CD14-positive monocyte (primary cell): ENCODE results near the gene ARID3A. TPM values are rescaled to one million over a fixed set of nuclear protein-coding genes. Genes with fewer than 3 reads are reported as not detected.
A peak's percentile ranks its signal among the peaks of the same experiment; 100 is the strongest.
"Not testable (repeated sequence)": the region's sequence is repeated elsewhere in the genome, so short reads cannot be mapped to it uniquely, and the experiment has no call there.

Experiments used
- DNase-seq, 3 donors: peaks; one replicate each; pipeline ENCODE4 v3.0.0-alpha.2; 2011 to 2022
- H2AFZ ChIP-seq: 2 replicates; pipeline ENCODE4 v1.6.0; 2012; ENCODE audit warnings: mild to moderate bottlenecking, low read depth, low read length, inconsistent platforms; ENCODE audit not compliant: insufficient read depth, poor library complexity, severe bottlenecking
- H3K27ac ChIP-seq, 2 donors: 1 replicate in 1 of 2; 2 replicates in 1 of 2; pipeline ENCODE4 v1.5.1; 2012 to 2013; ENCODE audit warnings: low read length in 2 of 2, control low read depth in 1 of 2, inconsistent platforms in 1 of 2, low read depth in 1 of 2, mild to moderate bottlenecking in 1 of 2
- H3K27me3 ChIP-seq, 2 donors: one replicate each; pipeline versions ENCODE4 v1.6.0 to v1.6.1; 2011 to 2013; ENCODE audit warnings: low read length in 2 of 2; ENCODE audit not compliant: control insufficient read depth in 2 of 2, insufficient read depth in 2 of 2
- H3K36me3 ChIP-seq, 2 donors: replicated peaks in 1 of 2; 1 replicate in 1 of 2; 2 replicates in 1 of 2; pipeline versions ENCODE4 v1.5.1 to v1.6.1; 2012 to 2013; ENCODE audit warnings: low read length in 2 of 2, control low read depth in 1 of 2, inconsistent platforms in 1 of 2, mild to moderate bottlenecking in 1 of 2; ENCODE audit not compliant: insufficient read depth in 2 of 2, control insufficient read depth in 1 of 2
- H3K4me1 ChIP-seq, 2 donors: 1 replicate in 1 of 2; 2 replicates in 1 of 2; pipeline versions ENCODE4 v1.5.1 to v1.6.1; 2012 to 2013; ENCODE audit warnings: low read length in 2 of 2, control low read depth in 1 of 2, inconsistent platforms in 1 of 2, mild to moderate bottlenecking in 1 of 2, moderate library complexity in 1 of 2; ENCODE audit not compliant: insufficient read depth in 2 of 2, control insufficient read depth in 1 of 2
- H3K4me2 ChIP-seq: replicated peaks from 2 replicates; pipeline ENCODE3; 2012; ENCODE audit warnings: low read length, moderate library complexity, mild to moderate bottlenecking; ENCODE audit not compliant: poor library complexity, severe bottlenecking; ENCODE audit errors: extremely low read depth
- H3K4me3 ChIP-seq, 3 experiments: fragments of 200-600 bp in 1 of 3; sonication (generic) in 1 of 3; replicated peaks in 1 of 3; 1 replicate in 2 of 3; 2 replicates in 1 of 3; pipeline ENCODE4 v1.5.1; 2011 to 2013; ENCODE audit warnings: low read length in 3 of 3, mild to moderate bottlenecking in 3 of 3, control low read depth in 2 of 3, low read depth in 2 of 3, inconsistent platforms in 1 of 3, moderate library complexity in 1 of 3
- H3K79me2 ChIP-seq: 2 replicates; pipeline ENCODE4 v1.6.0; 2012; ENCODE audit warnings: mild to moderate bottlenecking, control low read depth, inconsistent platforms, low read length, moderate library complexity; ENCODE audit not compliant: insufficient read depth
- H3K9ac ChIP-seq: 2 replicates; pipeline ENCODE4 v1.6.0; 2017; ENCODE audit warnings: low read length, mild to moderate bottlenecking; ENCODE audit not compliant: insufficient read depth, poor library complexity, severe bottlenecking
- H3K9me3 ChIP-seq, 2 donors: replicated peaks in 1 of 2; 1 replicate in 1 of 2; 2 replicates in 1 of 2; pipeline versions ENCODE4 v1.5.1 to v1.6.1; 2012 to 2013; ENCODE audit warnings: low read length in 2 of 2, control low read depth in 1 of 2; ENCODE audit not compliant: control insufficient read depth in 1 of 2, insufficient read depth in 1 of 2
- H4K20me1 ChIP-seq: 2 replicates; pipeline ENCODE4 v1.6.0; 2012; ENCODE audit warnings: mild to moderate bottlenecking, low read length, control low read depth, moderate library complexity; ENCODE audit not compliant: insufficient read depth
- H3K27ac Mint-ChIP-seq, 7 donors: one replicate each; pipeline ENCODE4 v1.8.0; 2020; ENCODE audit warnings: mild to moderate bottlenecking in 7 of 7, mixed read lengths in 7 of 7, moderate library complexity in 6 of 7, inconsistent platforms in 2 of 7
- H3K27me3 Mint-ChIP-seq, 3 donors: one replicate each; pipeline ENCODE4 v1.8.0; 2021 to 2022; ENCODE audit warnings: low read depth in 3 of 3, mild to moderate bottlenecking in 3 of 3, mixed read lengths in 3 of 3, moderate library complexity in 3 of 3, inconsistent platforms in 1 of 3
- H3K36me3 Mint-ChIP-seq, 2 donors: one replicate each; pipeline ENCODE4 v1.8.0; 2020; ENCODE audit warnings: mixed read lengths in 2 of 2, inconsistent platforms in 1 of 2, mild to moderate bottlenecking in 1 of 2
- H3K4me1 Mint-ChIP-seq: one replicate; pipeline ENCODE4 v1.8.0; 2020; ENCODE audit warnings: mild to moderate bottlenecking, mixed read lengths
- H3K4me3 Mint-ChIP-seq, 2 donors: one replicate each; pipeline ENCODE4 v1.8.0; 2020; ENCODE audit warnings: mild to moderate bottlenecking in 2 of 2, mixed read lengths in 2 of 2, moderate library complexity in 1 of 2
- H3K9me3 Mint-ChIP-seq, 7 donors: one replicate each; pipeline ENCODE4 v1.8.0; 2020 to 2022; ENCODE audit warnings: mixed read lengths in 7 of 7, mild to moderate bottlenecking in 6 of 7, moderate library complexity in 6 of 7, inconsistent platforms in 2 of 7
- CTCF ChIP-seq: fragments of 200-600 bp; IDR thresholded peaks from one replicate; pipeline ENCODE4 v1.8.0; 2022; ENCODE audit warnings: antibody characterized with exemption, mild to moderate bottlenecking
- WGBS: methylation state at CpG from one replicate; pipeline ENCODE4 v1.1.5; 2013; ENCODE audit warnings: missing lambda C conversion rate; ENCODE audit not compliant: insufficient coverage; 5-methylcytosine and 5-hydroxymethylcytosine counted together
- intact Hi-C, 2 donors: fragments of 100-400 bp; cut with micrococcal nuclease; formaldehyde crosslinking; loops; one replicate each; pipeline versions ENCODE4 v1.15.0 to v1.15.1; 2023
- polyA plus RNA-seq, 3 donors: library from polyadenylated mRNA; depleted of rRNA in 1 of 3; unstranded in 2 of 3; stranded (reverse) in 1 of 3; fragments of 300-500 nt in 2 of 3; fragments of >200 nt in 1 of 3; fragmentation: Illumina TruSeq in 2 of 3; gene quantifications; 1 replicate in 2 of 3; 2 replicates in 1 of 3; pipeline ENCODE4 v1.2.3, GENCODE V29; 2012 to 2021

ARID3A gene
- polyA plus RNA-seq, 3 donors = 2.1 to 41.6 (median 3.2) TPM

- 96% methylated on average over 23 of the region's 29 CpGs for WGBS
- Mint-ChIP-seq H3K27ac (no peak overlapping the region), H3K36me3 (peaks cover 34 to 68% of the 10 kb centered on the region in 2 donors), H3K27me3 (no peaks in the 10 kb centered on the region), H3K4me3 (no peak overlapping the region), H3K9me3 (peaks cover 0 to 3% (median 0%) of the 10 kb centered on the region in 7 donors), H3K4me1 (peaks cover 5% of the 10 kb centered on the region)
- Histone ChIP-seq H3K4me1 (peaks cover 7 to 9% of the 10 kb centered on the region in 2 donors), H4K20me1 (no peaks in the 10 kb centered on the region), H3K4me3 (no peak overlapping the region), H3K36me3 (peaks cover 22 to 27% of the 10 kb centered on the region in 2 donors), H3K27me3 (no peaks in the 10 kb centered on the region), H3K79me2 (no peaks in the 10 kb centered on the region), H3K27ac (no peak overlapping the region), H3K4me2 (no peak overlapping the region), H3K9me3 (no peaks in the 10 kb centered on the region), H2AFZ (no peak overlapping the region), H3K9ac (no peak overlapping the region)
- no peak for TF ChIP-seq CTCF
- DNase-seq = no peak
- intact Hi-C loops = no loop called here
Measured at GRCh38 chr19:876780-877314, 49.0 kb upstream of the ARID3A start.

- H3K4me1 Mint-ChIP-seq, H3K79me2 ChIP-seq, H3K27me3 ChIP-seq, H3K27ac ChIP-seq, H3K4me1 ChIP-seq, H3K4me2 ChIP-seq, H3K4me3 ChIP-seq, H2AFZ ChIP-seq, H3K9ac ChIP-seq, H3K9me3 Mint-ChIP-seq, H3K27me3 Mint-ChIP-seq, H3K9me3 ChIP-seq, intact Hi-C loops, H3K27ac Mint-ChIP-seq, DNase-seq, H4K20me1 ChIP-seq, H3K4me3 Mint-ChIP-seq: not testable (repeated sequence)
- 87% methylated on average over 9 of the region's 23 CpGs for WGBS
- peaks cover 44 to 81% of the 10 kb centered on the region in 2 donors for H3K36me3 Mint-ChIP-seq
- H3K36me3 ChIP-seq = peaks cover 35 to 40% of the 10 kb centered on the region in 2 donors
Measured at GRCh38 chr19:877992-878660, 47.7 kb upstream of the ARID3A start.

- H3K36me3 ChIP-seq = peaks cover 39 to 48% of the 10 kb centered on the region in 2 donors
- 92% methylated on average over 15 of the region's 24 CpGs for WGBS
- Mint-ChIP-seq H3K27ac (peak overlapping the region in 1 of 7 donors; percentile 16), H3K36me3 (peaks cover 49 to 89% of the 10 kb centered on the region in 2 donors)
- H3K9me3 Mint-ChIP-seq, H3K9ac ChIP-seq, H2AFZ ChIP-seq, H3K4me3 Mint-ChIP-seq, H3K27ac ChIP-seq, DNase-seq, H3K4me1 ChIP-seq, H3K9me3 ChIP-seq, H3K79me2 ChIP-seq, H3K4me2 ChIP-seq, H4K20me1 ChIP-seq, H3K27me3 Mint-ChIP-seq, H3K4me1 Mint-ChIP-seq, H3K27me3 ChIP-seq, intact Hi-C loops, H3K4me3 ChIP-seq: not testable (repeated sequence)
Measured at GRCh38 chr19:878751-879561, 46.9 kb upstream of the ARID3A start.
